GM12864 (cell line): ENCODE data around the gene CUL1.

Source experiments
- DNase-seq: peaks from one replicate; pipeline ENCODE4 v3.0.0-alpha.2; 2011; ENCODE audit warnings: low read depth
- H3K4me3 ChIP-seq: 2 replicates; pipeline ENCODE4 v1.5.1; 2011; ENCODE audit warnings: mild to moderate bottlenecking, low read depth, low read length, control low read depth
- TF ChIP-seq, protein P1 (sequence below): IDR thresholded peaks from 2 replicates; pipeline ENCODE4 v1.5.1; 2011; ENCODE audit warnings: low read depth, mild to moderate bottlenecking, moderate library complexity, low read length, control low read depth, inconsistent platforms; ENCODE audit errors: missing control alignments

Gene CUL1

DNA sequence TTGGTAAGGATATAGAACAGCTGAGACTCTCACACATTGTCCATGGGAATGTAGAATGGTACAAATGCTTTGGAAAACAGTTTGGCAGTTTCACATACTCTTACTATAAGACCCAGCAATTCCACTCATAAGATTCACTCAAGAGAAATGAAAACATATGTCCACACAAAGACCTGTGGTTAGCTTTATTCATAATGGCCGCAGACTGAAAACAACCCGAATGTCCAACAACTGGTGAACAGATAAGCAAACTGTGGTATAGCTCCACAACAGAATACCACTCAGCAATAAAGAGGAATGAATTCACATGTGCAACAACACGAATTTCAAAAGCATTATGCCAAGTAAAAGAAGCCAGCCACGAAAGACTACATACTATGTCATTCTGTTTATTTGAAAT is 33.5 kb upstream of the CUL1 start:
- TF ChIP-seq, protein P1, sequence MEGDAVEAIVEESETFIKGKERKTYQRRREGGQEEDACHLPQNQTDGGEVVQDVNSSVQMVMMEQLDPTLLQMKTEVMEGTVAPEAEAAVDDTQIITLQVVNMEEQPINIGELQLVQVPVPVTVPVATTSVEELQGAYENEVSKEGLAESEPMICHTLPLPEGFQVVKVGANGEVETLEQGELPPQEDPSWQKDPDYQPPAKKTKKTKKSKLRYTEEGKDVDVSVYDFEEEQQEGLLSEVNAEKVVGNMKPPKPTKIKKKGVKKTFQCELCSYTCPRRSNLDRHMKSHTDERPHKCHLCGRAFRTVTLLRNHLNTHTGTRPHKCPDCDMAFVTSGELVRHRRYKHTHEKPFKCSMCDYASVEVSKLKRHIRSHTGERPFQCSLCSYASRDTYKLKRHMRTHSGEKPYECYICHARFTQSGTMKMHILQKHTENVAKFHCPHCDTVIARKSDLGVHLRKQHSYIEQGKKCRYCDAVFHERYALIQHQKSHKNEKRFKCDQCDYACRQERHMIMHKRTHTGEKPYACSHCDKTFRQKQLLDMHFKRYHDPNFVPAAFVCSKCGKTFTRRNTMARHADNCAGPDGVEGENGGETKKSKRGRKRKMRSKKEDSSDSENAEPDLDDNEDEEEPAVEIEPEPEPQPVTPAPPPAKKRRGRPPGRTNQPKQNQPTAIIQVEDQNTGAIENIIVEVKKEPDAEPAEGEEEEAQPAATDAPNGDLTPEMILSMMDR, result no peak
- H3K4me3 ChIP-seq, result no peak overlapping the region
- DNase-seq, result no peak

DNA sequence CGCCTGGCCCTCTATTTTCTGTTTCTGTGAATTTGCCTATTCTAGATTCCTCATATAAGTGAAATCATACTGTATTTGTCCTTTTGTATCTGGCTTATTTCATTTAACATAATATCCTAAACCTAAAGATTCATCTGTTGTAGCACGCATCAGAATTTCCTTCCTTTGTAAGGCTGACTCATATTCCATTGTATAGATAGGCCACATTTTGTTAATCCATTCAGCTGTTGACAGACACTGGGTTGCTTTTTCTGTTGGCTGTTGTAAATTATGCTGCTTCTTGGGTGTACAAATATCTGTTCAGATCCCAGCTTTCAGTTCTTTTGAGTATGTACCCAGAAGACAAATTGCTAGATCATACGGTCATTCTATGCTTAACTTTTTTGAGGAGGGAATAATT is 28.8 kb upstream of the CUL1 start:
- H3K4me3 ChIP-seq, result no peak overlapping the region
- no peak for DNase-seq
- TF ChIP-seq, protein P1, result no peak

DNA sequence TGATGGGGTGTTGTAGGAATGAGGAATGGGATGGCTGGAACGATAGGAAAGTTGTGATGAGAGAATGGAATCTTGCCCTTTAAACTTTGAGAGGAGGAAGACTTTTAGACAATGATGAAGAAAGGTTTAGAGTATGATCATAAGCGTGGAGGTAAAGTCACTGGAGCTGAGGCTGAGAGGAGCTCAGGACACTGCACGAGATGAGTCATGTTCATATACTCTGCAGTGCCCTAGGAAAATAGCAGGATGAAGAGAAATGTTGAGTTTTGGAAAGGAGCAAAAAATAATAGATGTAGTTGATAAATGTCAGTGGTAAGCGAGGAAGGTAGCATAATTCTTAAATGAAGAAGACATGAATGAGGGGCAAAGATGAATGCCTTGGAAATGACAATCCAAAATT is 28.3 kb upstream of the CUL1 start:
- no peak overlapping the region for H3K4me3 ChIP-seq
- TF ChIP-seq, protein P1, result no peak
- no peak for DNase-seq

DNA sequence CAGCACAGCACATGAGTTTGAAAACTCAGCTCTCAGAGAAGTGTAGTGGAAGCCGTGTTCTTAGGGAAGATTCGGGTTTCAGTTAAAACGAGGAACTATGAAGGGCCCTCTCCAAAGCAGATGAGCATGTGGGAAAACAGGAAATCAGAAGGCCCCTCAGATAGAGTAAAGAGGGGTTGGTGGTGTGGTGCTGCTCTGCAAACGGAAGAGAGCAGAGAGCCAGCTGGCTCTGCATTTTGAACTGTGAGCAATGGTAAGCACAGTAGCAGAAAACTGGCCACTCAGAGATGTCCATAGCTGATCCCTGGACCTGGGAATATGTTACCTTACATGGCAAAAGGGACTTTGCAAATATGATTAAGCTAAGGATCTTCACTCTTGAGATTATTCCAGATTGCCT is 27.9 kb upstream of the CUL1 start:
- H3K4me3 ChIP-seq, result no peak overlapping the region
- DNase-seq, result no peak
- TF ChIP-seq, protein P1, result no peak

DNA sequence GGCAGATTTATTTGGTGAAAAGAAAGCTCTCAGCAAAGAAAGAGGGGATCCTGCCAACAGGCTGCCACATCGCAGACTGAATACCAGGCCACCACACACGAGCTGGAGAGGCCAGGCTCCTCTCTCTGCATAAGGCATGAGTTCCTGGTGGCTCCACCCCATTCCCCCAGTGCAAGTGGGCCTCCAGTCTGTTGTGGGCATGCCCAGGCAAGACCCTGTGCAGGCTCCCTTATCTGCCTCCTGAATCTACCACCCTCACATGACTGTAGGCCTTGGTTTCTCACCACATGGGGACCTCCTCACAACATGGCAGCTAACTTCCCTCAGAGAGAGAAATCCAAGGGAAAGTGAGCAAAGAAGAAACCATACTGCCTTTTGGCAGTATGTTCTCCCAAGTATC is 26.7 kb upstream of the CUL1 start:
- TF ChIP-seq, protein P1, result no peak
- H3K4me3 ChIP-seq, result no peak overlapping the region
- no peak for DNase-seq

DNA sequence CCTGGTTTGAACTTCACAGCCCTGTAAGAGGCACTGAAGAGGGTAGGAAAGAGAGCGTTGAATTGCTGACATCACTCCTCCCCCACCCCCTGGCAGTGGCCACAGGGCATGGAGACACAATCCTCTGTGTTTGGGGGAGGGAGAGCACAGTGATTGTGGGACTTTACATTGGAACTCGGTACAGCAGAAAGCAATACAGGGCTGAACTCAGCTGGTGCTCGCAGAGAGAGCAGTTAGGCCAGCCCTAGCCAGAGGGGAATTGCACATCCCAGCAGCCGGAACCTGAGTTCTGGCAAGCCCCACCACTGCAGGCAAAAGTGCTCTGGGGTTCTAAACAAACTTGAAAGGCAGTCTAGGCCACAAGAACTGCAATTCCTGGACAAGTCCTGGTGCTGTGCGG is 24.0 kb upstream of the CUL1 start:
- TF ChIP-seq, protein P1, result no peak
- no peak for DNase-seq
- no peak overlapping the region for H3K4me3 ChIP-seq

DNA sequence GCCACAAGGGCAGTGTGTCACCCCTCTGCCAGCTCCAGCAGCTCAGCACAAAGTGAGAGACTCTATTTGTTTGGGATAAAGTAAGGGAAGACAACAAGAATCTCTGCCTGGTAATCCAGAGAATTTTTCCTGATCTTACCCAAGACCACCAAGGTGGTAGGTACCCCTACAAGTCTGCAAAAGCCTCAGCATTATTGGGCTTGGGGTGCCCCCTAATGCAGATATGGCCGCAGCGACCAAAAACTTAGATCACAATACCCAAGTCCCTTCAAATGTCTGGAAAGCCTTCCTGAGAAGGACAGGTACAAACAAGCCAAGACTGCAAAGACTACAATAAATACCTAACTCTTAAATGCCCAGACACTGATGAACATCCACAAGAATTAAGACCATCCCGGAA is 22.4 kb upstream of the CUL1 start:
- TF ChIP-seq, protein P1, result no peak
- no peak overlapping the region for H3K4me3 ChIP-seq
- DNase-seq, result no peak
